CD4-positive, alpha-beta T cell (primary cell): ENCODE measurements around the gene FAAP20. TPM values are rescaled to one million over a fixed set of nuclear protein-coding genes. Genes with fewer than 3 reads are reported as not detected.

Source experiments
- ATAC-seq: fragments of 200-7000 bp; cut with Tn5 transposase; one replicate; pipeline ENCODE4 v1.10.0; 2022; ENCODE audit warnings: mild to moderate bottlenecking; ENCODE audit not compliant: poor library complexity
- CTCF ChIA-PET: fragments of 350-600 bp; sonication (Branson Sonifier 250); formaldehyde crosslinking; loops from one replicate; lab custom pipeline; 2021; ENCODE audit warnings: antibody characterized with exemption, inconsistent platforms; lab: Charles Lee
- POLR2A ChIA-PET: fragments of 350-600 bp; sonication (Branson Sonifier 250); formaldehyde crosslinking; loops from one replicate; lab custom pipeline; 2021; ENCODE audit warnings: antibody characterized with exemption, inconsistent platforms; lab: Charles Lee
- DNase-seq, 14 experiments: peaks; one replicate each; pipeline ENCODE4 v3.0.0-alpha.2; 2013 to 2020; ENCODE audit warnings: mixed read lengths in 2 of 14
- H3K27ac ChIP-seq, 2 donors: one replicate each; pipeline versions ENCODE4 v1.5.1 to v1.7.0; 2013; ENCODE audit warnings: low read length in 2 of 2, low read depth in 1 of 2, mild to moderate bottlenecking in 1 of 2
- H3K27me3 ChIP-seq, 2 experiments: 1 replicate in 1 of 2; 2 replicates in 1 of 2; pipeline versions ENCODE4 v1.6.1 to v1.7.0; 2013; ENCODE audit warnings: low read length in 2 of 2, control low read depth in 1 of 2, mild to moderate bottlenecking in 1 of 2, moderate library complexity in 1 of 2; ENCODE audit not compliant: insufficient read depth in 2 of 2, control insufficient read depth in 1 of 2
- H3K36me3 ChIP-seq: one replicate; pipeline ENCODE4 v1.6.1; 2013; ENCODE audit warnings: low read length, control low read depth; ENCODE audit not compliant: insufficient read depth
- H3K4me1 ChIP-seq: one replicate; pipeline ENCODE4 v1.6.1; 2013; ENCODE audit warnings: low read length, control low read depth; ENCODE audit not compliant: insufficient read depth
- H3K4me3 ChIP-seq: one replicate; pipeline ENCODE4 v1.5.1; 2013; ENCODE audit warnings: mild to moderate bottlenecking, low read length, moderate library complexity
- H3K9me3 ChIP-seq, 2 experiments: 1 replicate in 1 of 2; 2 replicates in 1 of 2; pipeline versions ENCODE4 v1.6.1 to v1.7.0; 2013; ENCODE audit warnings: low read length in 2 of 2, mild to moderate bottlenecking in 2 of 2, control low read depth in 1 of 2, moderate library complexity in 1 of 2; ENCODE audit not compliant: control insufficient read depth in 1 of 2, insufficient read depth in 1 of 2
- H3K27ac Mint-ChIP-seq: one replicate; pipeline ENCODE4 v1.8.0; 2020; ENCODE audit warnings: mixed read lengths
- H3K27me3 Mint-ChIP-seq: one replicate; pipeline ENCODE4 v1.8.0; 2021; ENCODE audit warnings: mixed read lengths
- H3K36me3 Mint-ChIP-seq: one replicate; pipeline ENCODE4 v1.8.0; 2021; ENCODE audit warnings: low read depth, mixed read lengths
- H3K4me1 Mint-ChIP-seq: one replicate; pipeline ENCODE4 v1.8.0; 2021; ENCODE audit warnings: low read depth, mixed read lengths
- H3K4me3 Mint-ChIP-seq: one replicate; pipeline ENCODE4 v1.8.0; 2020; ENCODE audit warnings: mild to moderate bottlenecking, mixed read lengths
- H3K9me3 Mint-ChIP-seq: one replicate; pipeline ENCODE4 v1.8.0; 2020; ENCODE audit warnings: mixed read lengths
- intact Hi-C, 2 experiments: fragments of 100-400 bp; cut with DNase I in 1 of 2; cut with micrococcal nuclease in 1 of 2; formaldehyde crosslinking; loops; one replicate each; pipeline versions ENCODE4 v1.15.1 to v1.9.0; 2023 to 2025; cut with DNase I, micrococcal nuclease
- total RNA-seq, 174 experiments: library from RNA in 2 of 174; stranded (reverse) in 2 of 174; gene quantifications; one replicate each; pipeline ENCODE4 v1.2.3 and lab custom pipeline; 2021 to 2026
- TF ChIP-seq, protein P1 (sequence below): fragments of 200-600 bp; IDR thresholded peaks from one replicate; pipeline ENCODE4 v1.8.0; 2022; ENCODE audit warnings: antibody characterized with exemption, mild to moderate bottlenecking

Gene FAAP20
- total RNA-seq, 2 experiments from 2014 or later = 51.7 to 53.1 TPM

GRCh38 chr1:2238361-2239012 is 43.9 kb upstream of the FAAP20 start:
- Histone ChIP-seq H3K4me1 (peaks cover 100% of the 10 kb centered on the region), H3K27ac (peak overlapping the region in 1 of 2 donors; percentile 64), H3K4me3 (no peak overlapping the region), H3K27me3 (no peaks in the 10 kb centered on the region), H3K36me3 (peaks cover 38% of the 10 kb centered on the region), H3K9me3 (no peaks in the 10 kb centered on the region)
- CTCF ChIA-PET = interaction anchor here (2.6 kb wide), 1 partner anchor 62 kb away, joined by 6 read pairs; no protein-coding TSS in a partner anchor
- Mint-ChIP-seq H3K27me3 (peaks cover 4% of the 10 kb centered on the region), H3K9me3 (no peaks in the 10 kb centered on the region), H3K36me3 (peaks cover 83% of the 10 kb centered on the region), H3K4me1 (peaks cover 88% of the 10 kb centered on the region), H3K27ac (peak overlapping the region; percentile 88), H3K4me3 (peak overlapping the region; percentile 84)
- ATAC-seq = no peak
- POLR2A ChIA-PET = interaction anchor here (0.9 to 3.4 kb wide), 4 partner anchors 9 to 75 kb away, joined by 4 to 28 read pairs (median 6); no protein-coding TSS in a partner anchor
- DNase-seq = peak in 2 of 14 experiments; percentile 9 to 26
- intact Hi-C loops = no loop called here
- TF ChIP-seq, protein P1, sequence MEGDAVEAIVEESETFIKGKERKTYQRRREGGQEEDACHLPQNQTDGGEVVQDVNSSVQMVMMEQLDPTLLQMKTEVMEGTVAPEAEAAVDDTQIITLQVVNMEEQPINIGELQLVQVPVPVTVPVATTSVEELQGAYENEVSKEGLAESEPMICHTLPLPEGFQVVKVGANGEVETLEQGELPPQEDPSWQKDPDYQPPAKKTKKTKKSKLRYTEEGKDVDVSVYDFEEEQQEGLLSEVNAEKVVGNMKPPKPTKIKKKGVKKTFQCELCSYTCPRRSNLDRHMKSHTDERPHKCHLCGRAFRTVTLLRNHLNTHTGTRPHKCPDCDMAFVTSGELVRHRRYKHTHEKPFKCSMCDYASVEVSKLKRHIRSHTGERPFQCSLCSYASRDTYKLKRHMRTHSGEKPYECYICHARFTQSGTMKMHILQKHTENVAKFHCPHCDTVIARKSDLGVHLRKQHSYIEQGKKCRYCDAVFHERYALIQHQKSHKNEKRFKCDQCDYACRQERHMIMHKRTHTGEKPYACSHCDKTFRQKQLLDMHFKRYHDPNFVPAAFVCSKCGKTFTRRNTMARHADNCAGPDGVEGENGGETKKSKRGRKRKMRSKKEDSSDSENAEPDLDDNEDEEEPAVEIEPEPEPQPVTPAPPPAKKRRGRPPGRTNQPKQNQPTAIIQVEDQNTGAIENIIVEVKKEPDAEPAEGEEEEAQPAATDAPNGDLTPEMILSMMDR = no peak

GRCh38 chr1:2237773-2238172 is 43.2 kb upstream of the FAAP20 start:
- H3K4me1 Mint-ChIP-seq = peaks cover 86% of the 10 kb centered on the region
- peak overlapping the region in 1 of 2 donors; percentile 64 for H3K27ac ChIP-seq
- peaks cover 4% of the 10 kb centered on the region for H3K27me3 Mint-ChIP-seq
- peaks cover 31% of the 10 kb centered on the region for H3K36me3 ChIP-seq
- DNase-seq (peak in 2 of 14 experiments; percentile 14 to 49), ATAC-seq (no peak)
- no peaks in the 10 kb centered on the region for H3K27me3 ChIP-seq
- peaks cover 81% of the 10 kb centered on the region for H3K36me3 Mint-ChIP-seq
- ChIA-PET POLR2A (interaction anchor here (0.9 to 3.4 kb wide), 3 partner anchors 8 to 63 kb away, joined by 4 to 28 read pairs (median 7); no protein-coding TSS in a partner anchor), CTCF (no interaction called here)
- peak overlapping the region; percentile 100 for H3K27ac Mint-ChIP-seq
- peak overlapping the region; percentile 27 for H3K4me3 ChIP-seq
- H3K9me3 Mint-ChIP-seq = no peaks in the 10 kb centered on the region
- TF ChIP-seq, protein P1 = no peak
- H3K4me1 ChIP-seq = peaks cover 100% of the 10 kb centered on the region
- intact Hi-C loops = no loop called here
- no peaks in the 10 kb centered on the region for H3K9me3 ChIP-seq
- H3K4me3 Mint-ChIP-seq = peak overlapping the region; percentile 99

GRCh38 chr1:2236695-2237677 is 42.4 kb upstream of the FAAP20 start:
- Histone ChIP-seq H3K4me3 (peak overlapping the region; percentile 27), H3K27ac (peak overlapping the region; percentile 29 to 64)
- POLR2A ChIA-PET = interaction anchor here (0.9 to 3.4 kb wide), 4 partner anchors 7 to 64 kb away, joined by 4 to 28 read pairs (median 6); no protein-coding TSS in a partner anchor

More at GRCh38 chr1:2236695-2237677, 42.4 kb upstream of the FAAP20 start:
- Mint-ChIP-seq H3K27me3 (peaks cover 6% of the 10 kb centered on the region), H3K9me3 (no peaks in the 10 kb centered on the region), H3K27ac (peak overlapping the region; percentile 100), H3K36me3 (peaks cover 79% of the 10 kb centered on the region), H3K4me1 (peaks cover 83% of the 10 kb centered on the region), H3K4me3 (peak overlapping the region; percentile 99)
- no peaks in the 10 kb centered on the region for H3K9me3 ChIP-seq
- TF ChIP-seq, protein P1 = no peak
- intact Hi-C loops = no loop called here
- DNase-seq (peak in 12 of 14 experiments; percentile 56 to 88 (median 66)), ATAC-seq (peak; percentile 18)
- peaks cover 100% of the 10 kb centered on the region for H3K4me1 ChIP-seq
- peaks cover 23% of the 10 kb centered on the region for H3K36me3 ChIP-seq
- CTCF ChIA-PET = no interaction called here
- H3K27me3 ChIP-seq = no peaks in the 10 kb centered on the region
